Measurements from ENCODE around the gene MAP4K4. TPM values are rescaled to one million over a fixed set of nuclear protein-coding genes. Genes with fewer than 3 reads are reported as not detected.

The MAP4K4 gene
- total RNA-seq, 1 experiment from 2014 or later: 162 TPM

Other genes starting within 250 kb of the MAP4K4 start
- not detected in 2 replicates for gene RFX8, start 222.6 kb upstream of the MAP4K4 start, total RNA-seq (2022)

Data from MCF 10A (cell line).